ENCODE data around the gene SLC2A1.
A peak's percentile ranks its signal among the peaks of the same experiment; 100 is the strongest.

Gene SLC2A1

GRCh38 chr1:42933610-42934491 is 24.8 kb downstream of the SLC2A1 start:
- no peak for DNase-seq (ENCODE audit: low read depth)
- H3K4me3 ChIP-seq (ENCODE audit: low read depth, low read length), result no peak overlapping the region

DNA sequence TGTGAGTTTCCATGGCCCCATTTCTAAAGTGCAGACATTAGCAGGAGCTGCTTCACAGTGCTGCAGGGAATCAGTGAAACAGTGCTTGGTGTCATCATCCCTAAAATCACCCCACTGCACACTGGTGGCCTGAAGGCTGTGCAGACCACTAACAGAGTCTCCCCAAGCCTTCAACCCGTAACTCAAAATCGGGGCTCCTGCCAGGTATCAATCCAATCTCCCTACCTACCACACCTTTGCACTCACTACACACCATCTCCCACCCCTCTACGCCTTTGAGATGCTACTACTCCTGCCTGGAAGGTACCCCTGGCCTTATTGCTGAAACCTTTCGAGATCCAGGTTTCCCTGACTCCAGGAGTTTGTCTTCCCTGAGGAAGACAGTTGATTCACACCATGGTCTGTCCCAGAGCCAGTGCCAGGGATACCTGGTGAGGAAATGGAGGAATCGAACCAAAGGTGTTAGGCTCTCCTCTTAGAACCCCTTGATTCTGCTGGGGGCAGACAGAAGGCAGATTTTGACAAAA is 25.5 kb downstream of the SLC2A1 start:
- no peak for DNase-seq (ENCODE audit: low read depth)
- H3K4me3 ChIP-seq (ENCODE audit: low read depth, low read length), result no peak overlapping the region

DNA sequence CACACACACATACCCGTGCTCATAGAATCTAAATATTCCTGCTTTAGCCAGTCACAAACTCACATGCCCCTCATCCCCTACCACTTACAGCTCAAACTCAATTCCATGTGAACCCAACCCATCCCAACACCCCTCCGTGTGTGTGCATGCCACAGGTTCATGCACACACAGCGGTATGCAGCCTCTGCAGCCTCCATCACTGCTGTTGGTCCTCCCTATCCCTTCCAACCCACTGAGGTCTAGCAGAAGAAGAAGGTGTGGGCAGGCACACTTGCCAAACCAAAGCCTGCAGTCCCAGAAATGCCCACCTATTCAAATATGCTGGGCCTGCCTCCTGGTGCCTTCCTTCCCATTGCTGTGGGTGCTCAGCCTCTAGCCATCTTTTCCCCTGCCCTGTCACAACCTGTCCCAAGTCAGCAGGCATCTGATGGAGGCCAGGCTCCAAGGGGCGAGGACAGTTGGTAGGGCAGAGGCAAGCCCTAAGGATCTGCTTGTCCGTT is 26.2 kb downstream of the SLC2A1 start:
- no peak overlapping the region for H3K4me3 ChIP-seq (ENCODE audit: low read depth, low read length)
- DNase-seq (ENCODE audit: low read depth), result no peak

- no peak for DNase-seq (ENCODE audit: low read depth)
- H3K4me3 ChIP-seq (ENCODE audit: low read depth, low read length), result no peak overlapping the region
These were observed 26.7 kb downstream of the SLC2A1 start for GRCh38 chr1:42931911-42932422.

GRCh38 chr1:42931108-42931539 is 27.5 kb downstream of the SLC2A1 start:
- no peak for DNase-seq (ENCODE audit: low read depth)
- no peak overlapping the region for H3K4me3 ChIP-seq (ENCODE audit: low read depth, low read length)

GRCh38 chr1:42930178-42931107 is 28.2 kb downstream of the SLC2A1 start:
- DNase-seq (ENCODE audit: low read depth), result no peak
- H3K4me3 ChIP-seq (ENCODE audit: low read depth, low read length), result no peak overlapping the region

DNA sequence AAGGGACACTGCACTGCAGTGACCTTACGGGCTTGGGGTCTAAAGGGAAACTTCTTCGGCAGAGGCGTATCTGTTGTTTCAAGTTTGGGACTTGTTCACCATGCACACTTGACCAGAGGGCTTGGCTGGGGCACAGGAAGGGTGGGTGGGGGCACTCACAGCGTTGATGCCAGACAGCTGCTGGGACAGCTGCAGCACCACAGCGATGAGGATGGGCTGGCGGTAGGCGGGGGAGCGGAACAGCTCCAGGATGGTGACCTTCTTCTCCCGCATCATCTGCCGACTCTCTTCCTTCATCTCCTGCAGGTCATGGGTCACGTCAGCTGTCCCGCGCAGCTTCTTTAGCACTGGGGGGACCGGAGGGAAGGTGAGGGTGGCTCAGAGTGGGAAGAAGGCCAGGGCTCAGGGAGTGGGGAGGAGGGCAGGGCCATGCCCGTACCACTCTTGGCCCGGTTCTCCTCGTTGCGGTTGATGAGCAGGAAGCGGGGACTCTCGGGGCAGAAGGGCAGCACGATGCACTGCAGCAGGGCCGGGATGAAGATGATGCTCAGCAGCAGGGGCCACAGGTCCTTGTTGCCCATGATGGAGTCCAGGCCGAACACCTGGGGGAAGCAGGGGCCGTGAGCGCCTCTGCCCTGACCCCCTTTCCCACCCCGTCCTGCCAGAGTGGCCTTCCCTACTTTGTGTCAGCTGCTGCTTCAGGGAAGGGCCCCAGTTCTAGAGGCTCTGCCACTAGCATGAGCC is 29.1 kb downstream of the SLC2A1 start:
- no peak for DNase-seq (ENCODE audit: low read depth)

DNA sequence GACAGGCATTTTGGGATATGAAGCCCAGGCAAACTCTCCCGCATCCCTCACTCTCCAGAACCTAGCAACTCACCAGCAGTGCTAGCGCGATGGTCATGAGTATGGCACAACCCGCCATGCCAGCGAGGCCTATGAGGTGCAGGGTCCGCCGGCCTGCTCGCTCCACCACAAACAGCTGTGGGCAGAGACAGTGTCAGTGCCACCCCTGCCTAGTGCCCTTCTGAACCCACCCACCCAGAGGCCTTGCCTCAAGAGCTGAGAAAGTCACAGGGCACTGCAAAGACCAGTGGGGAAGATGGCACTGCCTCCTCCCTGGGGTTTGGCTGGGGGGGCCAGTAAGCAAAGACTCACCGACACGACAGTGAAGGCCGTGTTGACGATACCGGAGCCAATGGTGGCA is 29.8 kb downstream of the SLC2A1 start:
- DNase-seq (ENCODE audit: low read depth), result no peak
- H3K4me3 ChIP-seq (ENCODE audit: low read depth, low read length), result no peak overlapping the region

More for the DNA sequence above, 29.1 kb downstream of the SLC2A1 start:
- H3K4me3 ChIP-seq (ENCODE audit: low read depth, low read length), result no peak overlapping the region

DNA sequence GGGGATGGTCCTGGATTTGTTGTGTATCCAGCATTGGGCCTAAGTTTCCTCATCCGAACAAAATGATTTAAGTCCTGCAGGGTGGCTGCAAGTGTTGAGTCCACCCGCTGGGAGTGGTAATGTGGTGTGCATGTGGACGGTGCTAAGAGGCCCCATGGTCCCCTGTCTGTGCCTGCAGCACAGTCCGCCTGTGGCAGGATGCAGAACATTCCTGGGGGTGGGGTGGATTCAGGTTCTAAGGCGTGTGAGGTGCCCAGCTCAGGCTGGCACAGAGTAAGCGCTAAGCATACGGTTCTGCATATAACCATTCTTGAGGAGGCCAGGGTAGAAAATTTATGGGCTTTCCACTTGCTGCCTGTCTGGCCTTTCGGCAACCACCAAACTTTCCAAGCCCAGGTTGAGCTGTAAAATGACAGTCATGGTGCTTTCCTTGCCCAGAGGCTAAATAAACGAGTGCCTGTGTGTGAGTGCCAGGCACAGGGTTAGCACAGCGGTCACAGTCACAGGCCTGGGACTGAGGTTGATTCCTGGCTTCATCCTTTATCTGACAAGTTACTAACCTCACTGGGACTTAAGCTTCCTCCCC is 30.7 kb downstream of the SLC2A1 start:
- no peak for DNase-seq (ENCODE audit: low read depth)
- no peak overlapping the region for H3K4me3 ChIP-seq (ENCODE audit: low read depth, low read length)

DNA sequence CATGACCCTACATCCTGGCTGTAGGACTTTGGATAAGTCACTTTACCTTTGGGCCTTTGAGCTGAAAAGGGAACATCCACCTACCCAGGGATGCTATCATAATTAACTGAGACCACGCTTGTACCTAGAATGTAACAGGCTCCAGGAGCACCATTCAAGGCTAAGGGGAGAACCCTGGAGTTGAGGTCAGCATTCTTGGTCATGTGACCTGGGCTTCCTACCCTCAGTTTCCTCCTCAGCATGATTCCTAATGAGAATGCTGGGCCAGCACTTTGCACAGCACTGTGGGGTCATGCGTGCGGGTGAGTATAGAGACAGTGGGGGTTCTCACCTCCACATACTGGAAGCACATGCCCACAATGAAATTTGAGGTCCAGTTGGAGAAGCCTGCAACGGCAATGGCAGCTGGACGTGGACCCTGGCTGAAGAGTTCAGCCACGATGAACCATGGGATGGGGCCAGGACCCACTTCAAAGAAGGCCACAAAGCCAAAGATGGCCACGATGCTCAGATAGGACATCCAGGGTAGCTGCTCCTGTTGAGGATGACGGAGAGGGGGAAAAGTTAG is 31.3 kb downstream of the SLC2A1 start:
- no peak overlapping the region for H3K4me3 ChIP-seq (ENCODE audit: low read depth, low read length)
- DNase-seq (ENCODE audit: low read depth), result no peak

- no peak overlapping the region for H3K4me3 ChIP-seq (ENCODE audit: low read depth, low read length)
- DNase-seq (ENCODE audit: low read depth), result no peak
These were observed 31.8 kb downstream of the SLC2A1 start for GRCh38 chr1:42926879-42927242.

DNA sequence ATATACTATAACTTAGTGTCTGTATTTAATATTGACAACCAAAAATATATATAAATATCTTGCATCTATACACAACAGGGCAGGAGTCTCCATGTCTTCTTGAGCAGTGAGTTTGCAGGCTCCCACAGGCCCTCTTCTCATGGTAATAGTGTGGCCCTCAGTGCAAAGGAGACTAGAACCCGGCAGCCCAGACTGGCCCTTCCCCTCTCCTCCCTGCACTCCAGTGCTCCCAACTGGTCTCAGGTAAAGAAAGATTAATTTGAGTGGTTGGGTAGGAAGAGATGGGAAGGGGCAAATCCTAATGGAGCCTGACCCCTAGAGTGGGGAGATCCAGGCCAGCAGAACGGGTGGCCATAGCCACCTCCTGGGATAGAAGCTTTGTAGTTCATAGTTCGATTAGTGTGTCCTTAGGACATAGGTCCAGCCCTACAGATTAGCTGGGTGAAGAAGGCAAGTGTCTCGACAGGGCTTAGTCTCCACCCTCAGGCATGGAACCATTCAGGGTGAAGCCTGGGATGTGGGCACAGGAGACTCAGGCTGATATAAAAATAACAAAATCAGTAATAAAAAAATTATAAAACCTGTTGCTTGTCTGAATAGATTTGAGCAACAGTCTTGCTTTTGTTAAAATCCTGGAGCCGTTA is 32.3 kb downstream of the SLC2A1 start:
- H3K4me3 ChIP-seq (ENCODE audit: low read depth, low read length), result no peak overlapping the region
- no peak for DNase-seq (ENCODE audit: low read depth)

DNA sequence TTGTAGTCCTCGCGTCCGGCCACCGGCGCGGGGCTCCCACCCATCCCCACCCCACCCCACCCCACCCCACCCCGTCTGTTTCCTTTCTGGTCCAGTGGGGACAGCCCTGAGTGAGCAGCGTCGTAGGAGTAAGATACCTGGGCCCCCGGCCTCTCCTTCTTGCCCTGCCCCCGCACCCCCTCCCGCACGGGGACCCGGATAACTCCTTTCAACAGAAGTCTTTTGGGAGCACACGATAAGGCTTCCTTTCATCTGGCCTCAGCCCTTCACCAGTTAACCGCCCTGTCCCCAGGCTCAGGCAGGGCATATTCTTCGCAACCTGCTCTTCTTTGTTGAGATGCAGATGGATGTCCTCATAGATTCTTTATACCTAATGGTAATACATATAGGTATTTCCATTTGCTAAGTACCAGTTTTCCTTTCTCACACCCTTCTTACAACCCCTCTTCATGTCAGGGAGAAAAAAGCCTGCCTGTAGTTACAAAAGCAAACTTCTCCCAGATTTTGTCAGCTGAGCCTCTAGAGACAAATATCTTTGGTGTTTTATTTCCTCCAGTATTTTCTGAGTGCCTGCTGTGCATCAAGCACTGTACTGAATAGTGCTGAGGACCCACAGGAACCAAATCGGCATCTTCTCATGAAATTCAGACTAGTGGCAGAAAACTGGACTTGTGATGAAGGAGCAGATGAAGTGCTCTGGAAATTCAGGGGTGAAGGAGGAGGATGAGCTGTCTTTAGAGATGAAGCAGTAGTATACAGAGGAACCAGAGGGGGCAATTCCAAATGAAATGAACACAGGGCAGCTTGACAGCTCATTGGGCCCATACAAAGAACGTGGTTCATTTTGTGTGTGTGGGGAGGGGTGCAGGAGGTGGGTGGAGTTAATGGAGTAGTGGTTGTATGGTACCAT is 33.6 kb downstream of the SLC2A1 start:
- no peak for DNase-seq (ENCODE audit: low read depth)

GRCh38 chr1:42924082-42924850 is 34.4 kb downstream of the SLC2A1 start:
- no peak for DNase-seq (ENCODE audit: low read depth)
- peak overlapping the region; percentile 65 for H3K4me3 ChIP-seq (ENCODE audit: low read depth, low read length)

More for the DNA sequence above, 33.6 kb downstream of the SLC2A1 start:
- H3K4me3 ChIP-seq (ENCODE audit: low read depth, low read length), result peak overlapping the region; percentile 65

DNA sequence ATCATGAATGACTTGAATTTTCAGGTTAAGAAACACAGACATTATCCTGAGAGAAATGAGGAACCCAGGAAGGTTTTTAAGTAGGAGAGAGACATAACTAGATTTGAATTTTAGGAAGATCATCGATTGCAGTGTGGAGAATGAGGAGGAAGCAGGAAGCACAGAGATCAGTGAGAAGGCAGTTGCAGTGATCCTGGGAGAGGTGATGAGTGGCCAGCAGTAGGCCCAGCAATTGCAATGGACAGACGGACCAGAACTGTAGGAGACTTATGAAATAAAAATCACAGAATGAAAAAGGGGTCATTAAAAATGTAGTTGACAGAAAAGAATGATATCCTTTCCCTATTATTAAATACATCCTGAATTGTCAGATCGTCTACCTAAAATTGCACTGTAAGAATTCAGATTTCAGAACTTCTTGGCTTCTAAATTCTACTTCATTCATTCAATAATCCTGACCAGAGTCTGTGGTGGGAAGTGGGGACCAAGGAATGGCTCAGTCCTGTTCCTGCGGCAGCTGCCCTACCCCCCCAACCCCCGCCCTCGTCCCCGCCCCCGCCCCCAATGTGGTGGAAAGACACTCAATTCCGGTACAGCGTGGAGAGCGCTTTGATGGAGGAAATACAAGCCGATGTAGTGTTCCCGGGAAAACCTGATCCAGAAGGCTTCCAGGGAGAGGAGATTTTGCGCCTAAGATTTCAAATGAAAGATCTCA is 35.1 kb downstream of the SLC2A1 start:
- H3K4me3 ChIP-seq (ENCODE audit: low read depth, low read length), result peak overlapping the region; percentile 65
- DNase-seq (ENCODE audit: low read depth), result no peak
